Activated T-helper 17 cell treated with anti-CD3 and anti-CD28 coated beads, Interleukin-2, amount 50 U/mL, for 72 hours (primary cell): Measurements from ENCODE around the gene ABCA9. TPM values are rescaled to one million over a fixed set of nuclear protein-coding genes. Genes with fewer than 3 reads are reported as not detected.
"Not testable (repeated sequence)": the region's sequence is repeated elsewhere in the genome, so short reads cannot be mapped to it uniquely, and the experiment has no call there.

ENCODE experiments used
- ATAC-seq: fragments of 150-1000 bp; cut with Tn5 transposase; replicated peaks from 2 replicates; pipeline ENCODE4 v1.10.0; 2021; ENCODE audit warnings: mild to moderate bottlenecking, moderate library complexity
- H3K27ac Mint-ChIP-seq: one replicate; pipeline ENCODE4 v1.8.0; 2022; ENCODE audit warnings: mixed read lengths
- H3K27me3 Mint-ChIP-seq: one replicate; pipeline ENCODE4 v1.8.0; 2022; ENCODE audit warnings: mixed read lengths
- H3K36me3 Mint-ChIP-seq: one replicate; pipeline ENCODE4 v1.8.0; 2022; ENCODE audit warnings: low read depth, mild to moderate bottlenecking, mixed read lengths
- H3K4me1 Mint-ChIP-seq: one replicate; pipeline ENCODE4 v1.8.0; 2022; ENCODE audit warnings: mixed read lengths
- H3K4me3 Mint-ChIP-seq: one replicate; pipeline ENCODE4 v1.8.0; 2022; ENCODE audit warnings: mild to moderate bottlenecking, mixed read lengths
- H3K9me3 Mint-ChIP-seq: one replicate; pipeline ENCODE4 v1.8.0; 2022; ENCODE audit warnings: mixed read lengths
- total RNA-seq, 2 donors: library from RNA; stranded (reverse); gene quantifications; one replicate each; pipeline ENCODE4 v1.2.3, GENCODE V29; 2022

The ABCA9 gene
- total RNA-seq, 2 donors from 2014 or later, result 0.58 TPM; not detected in 1

- H3K27me3 Mint-ChIP-seq, result peaks cover 17% of the 10 kb centered on the region
- no peaks in the 10 kb centered on the region for H3K4me1 Mint-ChIP-seq
- ATAC-seq, result no peak
- peaks cover 3% of the 10 kb centered on the region for H3K9me3 Mint-ChIP-seq
- H3K36me3 Mint-ChIP-seq, result no peaks in the 10 kb centered on the region
- no peak overlapping the region for H3K4me3 Mint-ChIP-seq
- no peak overlapping the region for H3K27ac Mint-ChIP-seq
Measured at GRCh38 chr17:69031839-69032238, 28.9 kb downstream of the ABCA9 start.

- Mint-ChIP-seq H3K27ac (no peak overlapping the region), H3K9me3 (peaks cover 3% of the 10 kb centered on the region), H3K27me3 (peaks cover 15% of the 10 kb centered on the region), H3K36me3 (no peaks in the 10 kb centered on the region), H3K4me1 (no peaks in the 10 kb centered on the region), H3K4me3 (no peak overlapping the region)
- ATAC-seq, result no peak
Measured at GRCh38 chr17:69030169-69030568, 30.6 kb downstream of the ABCA9 start.

- H3K4me1 Mint-ChIP-seq, result no peaks in the 10 kb centered on the region
- ATAC-seq, result no peak
- H3K9me3 Mint-ChIP-seq, result no peaks in the 10 kb centered on the region
- H3K36me3 Mint-ChIP-seq, result no peaks in the 10 kb centered on the region
- H3K27me3 Mint-ChIP-seq, result peaks cover 4% of the 10 kb centered on the region
- H3K27ac Mint-ChIP-seq, result no peak overlapping the region
- H3K4me3 Mint-ChIP-seq, result no peak overlapping the region
Measured at GRCh38 chr17:69018687-69019086, 42.0 kb downstream of the ABCA9 start.

GRCh38 chr17:69018022-69018615 lies 42.6 kb downstream of the ABCA9 start:
- Mint-ChIP-seq H3K9me3 (no peaks in the 10 kb centered on the region), H3K36me3 (no peaks in the 10 kb centered on the region), H3K27me3 (peaks cover 4% of the 10 kb centered on the region), H3K4me3 (no peak overlapping the region), H3K27ac (no peak overlapping the region), H3K4me1 (no peaks in the 10 kb centered on the region)
- ATAC-seq, result no peak

GRCh38 chr17:69015631-69016030 lies 45.1 kb downstream of the ABCA9 start:
- H3K4me1 Mint-ChIP-seq, result no peaks in the 10 kb centered on the region
- H3K27me3 Mint-ChIP-seq, result peaks cover 4% of the 10 kb centered on the region
- no peak for ATAC-seq
- no peak overlapping the region for H3K27ac Mint-ChIP-seq
- H3K4me3 Mint-ChIP-seq, result no peak overlapping the region
- no peaks in the 10 kb centered on the region for H3K36me3 Mint-ChIP-seq
- H3K9me3 Mint-ChIP-seq, result no peaks in the 10 kb centered on the region

GRCh38 chr17:69012895-69013805 lies 47.6 kb downstream of the ABCA9 start:
- no peaks in the 10 kb centered on the region for H3K36me3 Mint-ChIP-seq
- ATAC-seq, result no peak
- no peaks in the 10 kb centered on the region for H3K9me3 Mint-ChIP-seq
- H3K27ac Mint-ChIP-seq, result no peak overlapping the region
- H3K4me1 Mint-ChIP-seq, result no peaks in the 10 kb centered on the region
- peaks cover 7% of the 10 kb centered on the region for H3K27me3 Mint-ChIP-seq
- H3K4me3 Mint-ChIP-seq, result no peak overlapping the region

GRCh38 chr17:69009930-69010329 lies 50.8 kb downstream of the ABCA9 start:
- Mint-ChIP-seq H3K36me3 (no peaks in the 10 kb centered on the region), H3K4me1 (no peaks in the 10 kb centered on the region), H3K9me3 (no peaks in the 10 kb centered on the region), H3K27me3 (peaks cover 11% of the 10 kb centered on the region), H3K27ac (no peak overlapping the region), H3K4me3 (no peak overlapping the region)
- ATAC-seq, result no peak

- not testable (repeated sequence) for ATAC-seq, H3K27ac Mint-ChIP-seq, H3K4me3 Mint-ChIP-seq, H3K4me1 Mint-ChIP-seq, H3K9me3 Mint-ChIP-seq, H3K36me3 Mint-ChIP-seq
- peaks cover 11% of the 10 kb centered on the region for H3K27me3 Mint-ChIP-seq
Measured at GRCh38 chr17:69004759-69005158, 56.0 kb downstream of the ABCA9 start.

GRCh38 chr17:68999743-69000142 lies 61.0 kb downstream of the ABCA9 start:
- H3K4me1 Mint-ChIP-seq, H3K36me3 Mint-ChIP-seq, ATAC-seq, H3K9me3 Mint-ChIP-seq, H3K27ac Mint-ChIP-seq, H3K4me3 Mint-ChIP-seq, H3K27me3 Mint-ChIP-seq: not testable (repeated sequence)

GRCh38 chr17:68993112-68993511 lies 67.6 kb downstream of the ABCA9 start:
- Mint-ChIP-seq H3K36me3 (no peaks in the 10 kb centered on the region), H3K4me3 (no peak overlapping the region), H3K27me3 (no peaks in the 10 kb centered on the region), H3K9me3 (no peaks in the 10 kb centered on the region), H3K4me1 (no peaks in the 10 kb centered on the region), H3K27ac (no peak overlapping the region)
- no peak for ATAC-seq

- Mint-ChIP-seq H3K27me3 (no peaks in the 10 kb centered on the region), H3K36me3 (no peaks in the 10 kb centered on the region), H3K9me3 (no peaks in the 10 kb centered on the region), H3K4me1 (no peaks in the 10 kb centered on the region), H3K27ac (no peak overlapping the region), H3K4me3 (no peak overlapping the region)
- no peak for ATAC-seq
Measured at GRCh38 chr17:68987966-68988365, 72.8 kb downstream of the ABCA9 start.

GRCh38 chr17:68981288-68981687 lies 79.4 kb downstream of the ABCA9 start:
- peaks cover 12% of the 10 kb centered on the region for H3K27me3 Mint-ChIP-seq
- no peak overlapping the region for H3K4me3 Mint-ChIP-seq
- no peak for ATAC-seq
- no peak overlapping the region for H3K27ac Mint-ChIP-seq
- no peaks in the 10 kb centered on the region for H3K9me3 Mint-ChIP-seq
- no peaks in the 10 kb centered on the region for H3K4me1 Mint-ChIP-seq
- H3K36me3 Mint-ChIP-seq, result no peaks in the 10 kb centered on the region

- ATAC-seq, result no peak
- H3K36me3 Mint-ChIP-seq, result no peaks in the 10 kb centered on the region
- H3K27me3 Mint-ChIP-seq, result peaks cover 23% of the 10 kb centered on the region
- peaks cover 5% of the 10 kb centered on the region for H3K9me3 Mint-ChIP-seq
- no peak overlapping the region for H3K27ac Mint-ChIP-seq
- no peaks in the 10 kb centered on the region for H3K4me1 Mint-ChIP-seq
- H3K4me3 Mint-ChIP-seq, result no peak overlapping the region
Measured at GRCh38 chr17:68973098-68973846, 87.5 kb downstream of the ABCA9 start.

- Mint-ChIP-seq H3K27me3 (peaks cover 19% of the 10 kb centered on the region), H3K4me3 (no peak overlapping the region), H3K36me3 (no peaks in the 10 kb centered on the region), H3K4me1 (no peaks in the 10 kb centered on the region), H3K9me3 (peaks cover 5% of the 10 kb centered on the region), H3K27ac (no peak overlapping the region)
- no peak for ATAC-seq
Measured at GRCh38 chr17:68972119-68972704, 88.5 kb downstream of the ABCA9 start.
